ENCODE measurements around the gene RAB1B.

DNA sequence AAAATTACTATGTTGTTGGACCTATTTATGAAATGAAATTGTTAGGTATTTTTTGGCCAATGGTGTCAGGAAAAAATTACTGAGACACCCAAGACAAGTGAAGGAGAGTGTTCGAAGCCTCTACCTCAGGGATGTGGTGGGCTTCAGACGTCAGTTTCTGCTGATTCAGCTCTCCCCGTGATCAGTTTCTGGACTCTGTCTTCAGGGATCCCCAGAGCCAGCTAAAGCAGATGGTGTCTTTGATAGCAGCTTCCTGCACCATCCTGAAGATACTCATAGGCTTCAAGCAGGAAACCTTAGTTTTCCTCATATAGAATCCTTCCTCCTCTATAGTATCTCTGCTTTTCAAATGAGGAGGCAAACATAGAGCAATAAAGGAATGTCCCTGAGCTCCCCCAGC is 41.0 kb downstream of the RAB1B start:
- TF ChIP-seq, protein P1, sequence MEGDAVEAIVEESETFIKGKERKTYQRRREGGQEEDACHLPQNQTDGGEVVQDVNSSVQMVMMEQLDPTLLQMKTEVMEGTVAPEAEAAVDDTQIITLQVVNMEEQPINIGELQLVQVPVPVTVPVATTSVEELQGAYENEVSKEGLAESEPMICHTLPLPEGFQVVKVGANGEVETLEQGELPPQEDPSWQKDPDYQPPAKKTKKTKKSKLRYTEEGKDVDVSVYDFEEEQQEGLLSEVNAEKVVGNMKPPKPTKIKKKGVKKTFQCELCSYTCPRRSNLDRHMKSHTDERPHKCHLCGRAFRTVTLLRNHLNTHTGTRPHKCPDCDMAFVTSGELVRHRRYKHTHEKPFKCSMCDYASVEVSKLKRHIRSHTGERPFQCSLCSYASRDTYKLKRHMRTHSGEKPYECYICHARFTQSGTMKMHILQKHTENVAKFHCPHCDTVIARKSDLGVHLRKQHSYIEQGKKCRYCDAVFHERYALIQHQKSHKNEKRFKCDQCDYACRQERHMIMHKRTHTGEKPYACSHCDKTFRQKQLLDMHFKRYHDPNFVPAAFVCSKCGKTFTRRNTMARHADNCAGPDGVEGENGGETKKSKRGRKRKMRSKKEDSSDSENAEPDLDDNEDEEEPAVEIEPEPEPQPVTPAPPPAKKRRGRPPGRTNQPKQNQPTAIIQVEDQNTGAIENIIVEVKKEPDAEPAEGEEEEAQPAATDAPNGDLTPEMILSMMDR (IDR thresholded peaks at IDR 0.05; ENCODE audit: low read depth, low read length, missing input control), result no peak
- TF ChIP-seq HNF4G (IDR thresholded peaks at IDR 0.05) (no peak), SP1 (IDR thresholded peaks at IDR 0.05) (no peak), JUND (IDR thresholded peaks at IDR 0.05) (no peak), TAF1 (conservative IDR thresholded peaks at IDR 0.05) (no peak), FOXA1 (IDR thresholded peaks at IDR 0.05) (no peak), EGR1 (IDR thresholded peaks at IDR 0.05; ENCODE audit: low read depth in 2 of 2) (no peak)
- TF ChIP-seq, protein P2, sequence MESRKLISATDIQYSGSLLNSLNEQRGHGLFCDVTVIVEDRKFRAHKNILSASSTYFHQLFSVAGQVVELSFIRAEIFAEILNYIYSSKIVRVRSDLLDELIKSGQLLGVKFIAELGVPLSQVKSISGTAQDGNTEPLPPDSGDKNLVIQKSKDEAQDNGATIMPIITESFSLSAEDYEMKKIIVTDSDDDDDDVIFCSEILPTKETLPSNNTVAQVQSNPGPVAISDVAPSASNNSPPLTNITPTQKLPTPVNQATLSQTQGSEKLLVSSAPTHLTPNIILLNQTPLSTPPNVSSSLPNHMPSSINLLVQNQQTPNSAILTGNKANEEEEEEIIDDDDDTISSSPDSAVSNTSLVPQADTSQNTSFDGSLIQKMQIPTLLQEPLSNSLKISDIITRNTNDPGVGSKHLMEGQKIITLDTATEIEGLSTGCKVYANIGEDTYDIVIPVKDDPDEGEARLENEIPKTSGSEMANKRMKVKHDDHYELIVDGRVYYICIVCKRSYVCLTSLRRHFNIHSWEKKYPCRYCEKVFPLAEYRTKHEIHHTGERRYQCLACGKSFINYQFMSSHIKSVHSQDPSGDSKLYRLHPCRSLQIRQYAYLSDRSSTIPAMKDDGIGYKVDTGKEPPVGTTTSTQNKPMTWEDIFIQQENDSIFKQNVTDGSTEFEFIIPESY (IDR thresholded peaks at IDR 0.05), result no peak
- TF ChIP-seq, protein P3, sequence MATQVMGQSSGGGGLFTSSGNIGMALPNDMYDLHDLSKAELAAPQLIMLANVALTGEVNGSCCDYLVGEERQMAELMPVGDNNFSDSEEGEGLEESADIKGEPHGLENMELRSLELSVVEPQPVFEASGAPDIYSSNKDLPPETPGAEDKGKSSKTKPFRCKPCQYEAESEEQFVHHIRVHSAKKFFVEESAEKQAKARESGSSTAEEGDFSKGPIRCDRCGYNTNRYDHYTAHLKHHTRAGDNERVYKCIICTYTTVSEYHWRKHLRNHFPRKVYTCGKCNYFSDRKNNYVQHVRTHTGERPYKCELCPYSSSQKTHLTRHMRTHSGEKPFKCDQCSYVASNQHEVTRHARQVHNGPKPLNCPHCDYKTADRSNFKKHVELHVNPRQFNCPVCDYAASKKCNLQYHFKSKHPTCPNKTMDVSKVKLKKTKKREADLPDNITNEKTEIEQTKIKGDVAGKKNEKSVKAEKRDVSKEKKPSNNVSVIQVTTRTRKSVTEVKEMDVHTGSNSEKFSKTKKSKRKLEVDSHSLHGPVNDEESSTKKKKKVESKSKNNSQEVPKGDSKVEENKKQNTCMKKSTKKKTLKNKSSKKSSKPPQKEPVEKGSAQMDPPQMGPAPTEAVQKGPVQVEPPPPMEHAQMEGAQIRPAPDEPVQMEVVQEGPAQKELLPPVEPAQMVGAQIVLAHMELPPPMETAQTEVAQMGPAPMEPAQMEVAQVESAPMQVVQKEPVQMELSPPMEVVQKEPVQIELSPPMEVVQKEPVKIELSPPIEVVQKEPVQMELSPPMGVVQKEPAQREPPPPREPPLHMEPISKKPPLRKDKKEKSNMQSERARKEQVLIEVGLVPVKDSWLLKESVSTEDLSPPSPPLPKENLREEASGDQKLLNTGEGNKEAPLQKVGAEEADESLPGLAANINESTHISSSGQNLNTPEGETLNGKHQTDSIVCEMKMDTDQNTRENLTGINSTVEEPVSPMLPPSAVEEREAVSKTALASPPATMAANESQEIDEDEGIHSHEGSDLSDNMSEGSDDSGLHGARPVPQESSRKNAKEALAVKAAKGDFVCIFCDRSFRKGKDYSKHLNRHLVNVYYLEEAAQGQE (IDR thresholded peaks at IDR 0.05), result no peak
